ENCODE results near the gene PRKCI. TPM values are rescaled to one million over a fixed set of nuclear protein-coding genes. Genes with fewer than 3 reads are reported as not detected.

The PRKCI gene
- total and polyA plus RNA-seq, 2 of the 4 experiments (the other 2 are of a cell fraction), result 28.7 to 53.4 TPM

DNA sequence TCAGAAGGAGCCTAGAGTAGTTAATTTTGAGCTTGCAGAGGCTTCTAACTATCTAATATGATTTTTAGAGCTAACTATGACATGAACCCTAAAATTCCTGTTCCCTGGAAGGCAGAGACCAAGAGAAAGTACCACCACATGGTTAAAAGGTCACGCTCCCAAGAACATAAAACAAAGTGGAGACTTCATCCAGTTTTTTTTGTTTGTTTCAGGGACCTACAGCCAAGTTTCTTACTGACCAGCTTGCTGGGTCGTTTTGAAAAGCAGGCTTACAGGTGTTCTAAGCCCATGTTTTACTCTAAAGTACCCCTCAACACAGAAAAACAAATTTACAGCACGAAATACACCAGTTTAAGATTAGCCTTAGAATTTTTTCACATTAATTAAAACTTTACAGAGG, 95.7 kb downstream of the PRKCI start:
- Histone ChIP-seq H4K8ac (ENCODE audit: low read depth in 2 of 2, low read length in 2 of 2) (no peak overlapping the region), H3K56ac (ENCODE audit: extremely low read depth, insufficient read depth, low read length) (no peak overlapping the region), H3K36me3 (ENCODE audit: control insufficient read depth, insufficient read depth, low read length) (no peaks in the 10 kb centered on the region), H3K9me3 (ENCODE audit: control insufficient read depth, insufficient read depth, low read length) (no peaks in the 10 kb centered on the region), H4K20me1 (ENCODE audit: insufficient read depth, low read length) (no peaks in the 10 kb centered on the region), H4K91ac (ENCODE audit: insufficient read depth, low read depth, low read length) (no peak overlapping the region), H3K23ac (ENCODE audit: low read depth, low read length) (no peak overlapping the region), H3K27me3 (ENCODE audit: control insufficient read depth, insufficient read depth, low read length) (no peaks in the 10 kb centered on the region), H3K4me1 (ENCODE audit: control insufficient read depth, insufficient read depth, low read length) (no peaks in the 10 kb centered on the region), H3K18ac (ENCODE audit: low read depth, low read length) (no peak overlapping the region), H3K4me3 (ENCODE audit: insufficient read depth, low read depth, low read length) (no peak overlapping the region), H3K27ac (ENCODE audit: insufficient read depth, low read length) (no peak overlapping the region), H2AK9ac (replicated peaks; ENCODE audit: low read depth, low read length, poor library complexity) (no peak overlapping the region), H3K9ac (ENCODE audit: low read depth, low read length) (no peak overlapping the region), H2AK5ac (ENCODE audit: low read depth, low read length) (no peak overlapping the region), H3K4me2 (ENCODE audit: low read depth, low read length) (no peak overlapping the region), H3K14ac (replicated peaks; ENCODE audit: low read depth, low read length) (no peak overlapping the region), H2BK15ac (ENCODE audit: low read depth, low read length) (no peak overlapping the region), H2BK120ac (ENCODE audit: low read depth, low read length) (no peak overlapping the region), H3K9me1 (ENCODE audit: insufficient read depth, low read length) (no peaks in the 10 kb centered on the region), H3K79me1 (ENCODE audit: low read depth in 1 of 2, low read length in 2 of 2) (no peaks in the 10 kb centered on the region), H2AFZ (replicated peaks; ENCODE audit: low read length, poor library complexity) (no peak overlapping the region), H2BK5ac (ENCODE audit: low read depth, low read length, poor library complexity, severe bottlenecking) (no peak overlapping the region), H3K4ac (ENCODE audit: low read depth, low read length) (no peak overlapping the region), H4K5ac (ENCODE audit: low read depth, low read length) (no peak overlapping the region), H2BK20ac (ENCODE audit: low read depth, low read length) (no peak overlapping the region)
- TF ChIP-seq, protein P1, sequence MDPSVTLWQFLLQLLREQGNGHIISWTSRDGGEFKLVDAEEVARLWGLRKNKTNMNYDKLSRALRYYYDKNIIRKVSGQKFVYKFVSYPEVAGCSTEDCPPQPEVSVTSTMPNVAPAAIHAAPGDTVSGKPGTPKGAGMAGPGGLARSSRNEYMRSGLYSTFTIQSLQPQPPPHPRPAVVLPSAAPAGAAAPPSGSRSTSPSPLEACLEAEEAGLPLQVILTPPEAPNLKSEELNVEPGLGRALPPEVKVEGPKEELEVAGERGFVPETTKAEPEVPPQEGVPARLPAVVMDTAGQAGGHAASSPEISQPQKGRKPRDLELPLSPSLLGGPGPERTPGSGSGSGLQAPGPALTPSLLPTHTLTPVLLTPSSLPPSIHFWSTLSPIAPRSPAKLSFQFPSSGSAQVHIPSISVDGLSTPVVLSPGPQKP (IDR thresholded peaks at IDR 0.05; ENCODE audit: borderline replicate concordance, low read depth, low read length), result no peak
- TF ChIP-seq CEBPB (IDR thresholded peaks at IDR 0.05; ENCODE audit: low read depth, low read length) (no peak), SMC3 (IDR thresholded peaks at IDR 0.05; ENCODE audit: low read depth, low read length) (no peak), POLR2A (IDR thresholded peaks at IDR 0.05; ENCODE audit: low read depth, low read length) (no peak), MXI1 (IDR thresholded peaks at IDR 0.05; ENCODE audit: borderline replicate concordance, low read depth, low read length) (no peak)
- TF ChIP-seq, protein P2, sequence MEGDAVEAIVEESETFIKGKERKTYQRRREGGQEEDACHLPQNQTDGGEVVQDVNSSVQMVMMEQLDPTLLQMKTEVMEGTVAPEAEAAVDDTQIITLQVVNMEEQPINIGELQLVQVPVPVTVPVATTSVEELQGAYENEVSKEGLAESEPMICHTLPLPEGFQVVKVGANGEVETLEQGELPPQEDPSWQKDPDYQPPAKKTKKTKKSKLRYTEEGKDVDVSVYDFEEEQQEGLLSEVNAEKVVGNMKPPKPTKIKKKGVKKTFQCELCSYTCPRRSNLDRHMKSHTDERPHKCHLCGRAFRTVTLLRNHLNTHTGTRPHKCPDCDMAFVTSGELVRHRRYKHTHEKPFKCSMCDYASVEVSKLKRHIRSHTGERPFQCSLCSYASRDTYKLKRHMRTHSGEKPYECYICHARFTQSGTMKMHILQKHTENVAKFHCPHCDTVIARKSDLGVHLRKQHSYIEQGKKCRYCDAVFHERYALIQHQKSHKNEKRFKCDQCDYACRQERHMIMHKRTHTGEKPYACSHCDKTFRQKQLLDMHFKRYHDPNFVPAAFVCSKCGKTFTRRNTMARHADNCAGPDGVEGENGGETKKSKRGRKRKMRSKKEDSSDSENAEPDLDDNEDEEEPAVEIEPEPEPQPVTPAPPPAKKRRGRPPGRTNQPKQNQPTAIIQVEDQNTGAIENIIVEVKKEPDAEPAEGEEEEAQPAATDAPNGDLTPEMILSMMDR (conservative IDR thresholded peaks at IDR 0.05; ENCODE audit: low read depth, low read length), result no peak
- POLR2A ChIA-PET (ENCODE audit: unreplicated experiment), result no interaction called here
- CTCF ChIA-PET, result interaction anchor here (0.6 kb wide), 3 partner anchors 49 to 514 kb away, joined by 4 to 8 read pairs (median 5); no protein-coding TSS in a partner anchor
- no TSS peak for BruUV-seq (replicated peaks)
- WGBS, 2 experiments (ENCODE audit: extremely low coverage in 2 of 2, insufficient read length in 1 of 2), result 71% methylated on average over 2 of the region's 3 CpGs; no CpG with 5 or more reads in 1 of the 2 experiments
- intact Hi-C loops (cut with micrococcal nuclease), result no loop called here
- in situ Hi-C loops (cut with MboI; ENCODE audit: low sequenced_read_pairs), result loop anchor here (5.0 kb wide), 1 partner anchor 79 kb away; no protein-coding TSS in a partner anchor
- ATAC-seq (ENCODE audit: low read depth) (no peak), DNase-seq (no peak)
- dilution Hi-C loops (cut with HindIII; ENCODE audit: low sequenced_read_pairs, unreplicated experiment), result no loop called here
